BJ (cell line): ENCODE results near the gene ZMIZ2. TPM values are rescaled to one million over a fixed set of nuclear protein-coding genes. Genes with fewer than 3 reads are reported as not detected.

Experiments used
- CTCF ChIA-PET: fragments of 350-600 bp; formaldehyde crosslinking; extraction: SDS; loops from one replicate; lab custom pipeline; 2021; ENCODE audit warnings: antibody characterized with exemption, inconsistent platforms; lab: Yijun Ruan, JAX
- POLR2A ChIA-PET: fragments of 300-600 bp; sonication (Branson Sonifier 250); formaldehyde crosslinking; extraction: SDS; loops from one replicate; lab custom pipeline; 2021; ENCODE audit warnings: antibody characterized with exemption; lab: Charles Lee
- DNase-seq: peaks from one replicate; pipeline ENCODE4 v3.0.0-alpha.2; 2011; ENCODE audit warnings: low read depth
- H3K27me3 ChIP-seq: 2 replicates; pipeline ENCODE4 v1.6.0; 2011; ENCODE audit warnings: low read length; ENCODE audit not compliant: control insufficient read depth, insufficient read depth
- H3K36me3 ChIP-seq: 2 replicates; pipeline ENCODE4 v1.5.1; 2011; ENCODE audit warnings: low read length; ENCODE audit not compliant: control insufficient read depth, insufficient read depth
- H3K4me3 ChIP-seq: 2 replicates; pipeline ENCODE4 v1.5.1; 2011; ENCODE audit warnings: low read depth, mild to moderate bottlenecking, control low read depth, low read length
- CTCF ChIP-seq: IDR thresholded peaks from 2 replicates; pipeline ENCODE4 v1.5.1; 2011; ENCODE audit warnings: low read depth, mild to moderate bottlenecking, control low read depth, inconsistent platforms, low read length, moderate library complexity; ENCODE audit not compliant: insufficient read depth
- polyA plus RNA-seq: library from polyadenylated mRNA; depleted of rRNA; stranded (reverse); fragments of >200 nt; gene quantifications from 2 replicates; pipeline ENCODE4 v1.2.3, GENCODE V29; 2011

The ZMIZ2 gene
- polyA plus RNA-seq, 1 experiment: 7.4 TPM

- ChIA-PET CTCF (no interaction called here), POLR2A (interaction anchor here (0.6 kb wide), 1 partner anchor 40 kb away, joined by 3 read pairs; no protein-coding TSS in a partner anchor)
- no peak overlapping the region for H3K4me3 ChIP-seq
- no peak for TF ChIP-seq CTCF
- H3K27me3 ChIP-seq: no peaks in the 10 kb centered on the region
- peaks cover 58% of the 10 kb centered on the region for H3K36me3 ChIP-seq
- DNase-seq: no peak
Measured at GRCh38 chr7:44762726-44763522, 14.3 kb downstream of the ZMIZ2 start.

- CTCF ChIA-PET: no interaction called here
- no peak for DNase-seq
- POLR2A ChIA-PET: no interaction called here
- Histone ChIP-seq H3K4me3 (no peak overlapping the region), H3K36me3 (peaks cover 55% of the 10 kb centered on the region), H3K27me3 (no peaks in the 10 kb centered on the region)
- no peak for TF ChIP-seq CTCF
Measured at GRCh38 chr7:44764081-44764480, 15.4 kb downstream of the ZMIZ2 start.

GRCh38 chr7:44764665-44765578 is 16.3 kb downstream of the ZMIZ2 start:
- POLR2A ChIA-PET: no interaction called here
- no peak for TF ChIP-seq CTCF
- CTCF ChIA-PET: no interaction called here
- Histone ChIP-seq H3K4me3 (no peak overlapping the region), H3K27me3 (no peaks in the 10 kb centered on the region), H3K36me3 (peaks cover 54% of the 10 kb centered on the region)
- no peak for DNase-seq

- no peak for DNase-seq
- H3K27me3 ChIP-seq: no peaks in the 10 kb centered on the region
- ChIA-PET CTCF (no interaction called here), POLR2A (no interaction called here)
- no peak overlapping the region for H3K4me3 ChIP-seq
- H3K36me3 ChIP-seq: peaks cover 49% of the 10 kb centered on the region
- TF ChIP-seq CTCF: no peak
Measured at GRCh38 chr7:44765579-44766415, 17.1 kb downstream of the ZMIZ2 start.

GRCh38 chr7:44766416-44766801 is 17.8 kb downstream of the ZMIZ2 start:
- H3K27me3 ChIP-seq: no peaks in the 10 kb centered on the region
- CTCF ChIA-PET: no interaction called here
- H3K4me3 ChIP-seq: no peak overlapping the region
- POLR2A ChIA-PET: no interaction called here
- no peak for DNase-seq
- no peak for TF ChIP-seq CTCF
- H3K36me3 ChIP-seq: peaks cover 46% of the 10 kb centered on the region
